Activated CD4-positive, alpha-beta T cell treated with anti-CD3 and anti-CD28 coated beads for 4 hours (primary cell): ENCODE results near the gene CLEC3B.
"Not testable (repeated sequence)": the region's sequence is repeated elsewhere in the genome, so short reads cannot be mapped to it uniquely, and the experiment has no call there.

Experiments
- DNase-seq, 2 donors: peaks; one replicate each; pipeline ENCODE4 v3.0.0-alpha.2; 2020

The CLEC3B gene

GRCh38 chr3:45037720-45038455 is 11.8 kb downstream of the CLEC3B start:
- peak; percentile 88 to 94 for DNase-seq

DNA sequence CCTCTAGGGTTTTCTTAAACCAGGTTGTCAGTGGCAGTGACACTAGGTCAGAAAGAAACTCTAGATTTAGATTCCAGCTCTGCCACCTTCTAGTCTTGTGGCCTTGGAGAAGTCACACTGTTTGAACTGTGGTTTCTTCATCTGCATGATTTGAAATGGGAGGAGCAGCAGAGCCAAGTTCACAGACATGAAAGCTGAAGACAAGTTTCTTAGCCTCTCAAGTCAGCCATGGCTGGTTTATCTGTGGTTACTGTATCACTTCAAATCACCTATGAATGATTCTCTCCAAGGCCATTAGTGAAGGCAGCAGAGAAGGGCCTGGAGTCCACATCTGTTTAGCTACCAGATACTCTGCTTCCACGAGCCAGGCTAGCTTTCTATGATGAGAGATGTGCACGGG is 15.6 kb downstream of the CLEC3B start:
- DNase-seq: no peak

DNA sequence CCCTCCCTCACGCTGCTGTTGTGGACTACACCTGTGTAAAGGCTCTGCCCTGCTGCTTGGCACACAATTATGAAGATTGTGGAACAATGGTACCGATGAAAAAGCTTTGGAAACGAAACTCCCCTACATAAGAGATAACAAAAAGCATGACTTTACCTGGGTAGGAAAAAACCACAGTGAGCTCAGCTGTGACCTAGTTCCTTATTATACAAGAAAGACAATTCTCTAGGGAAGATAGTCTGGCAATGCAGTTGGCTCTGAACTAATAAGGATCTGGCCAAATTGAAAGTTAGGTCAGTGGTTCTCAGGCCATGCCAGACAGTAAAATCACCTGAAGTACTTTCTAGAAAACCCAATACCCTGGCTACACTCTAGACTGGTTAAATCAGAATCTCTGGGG is 16.1 kb downstream of the CLEC3B start:
- DNase-seq: no peak

GRCh38 chr3:45043728-45044299 is 17.7 kb downstream of the CLEC3B start:
- no peak for DNase-seq

DNA sequence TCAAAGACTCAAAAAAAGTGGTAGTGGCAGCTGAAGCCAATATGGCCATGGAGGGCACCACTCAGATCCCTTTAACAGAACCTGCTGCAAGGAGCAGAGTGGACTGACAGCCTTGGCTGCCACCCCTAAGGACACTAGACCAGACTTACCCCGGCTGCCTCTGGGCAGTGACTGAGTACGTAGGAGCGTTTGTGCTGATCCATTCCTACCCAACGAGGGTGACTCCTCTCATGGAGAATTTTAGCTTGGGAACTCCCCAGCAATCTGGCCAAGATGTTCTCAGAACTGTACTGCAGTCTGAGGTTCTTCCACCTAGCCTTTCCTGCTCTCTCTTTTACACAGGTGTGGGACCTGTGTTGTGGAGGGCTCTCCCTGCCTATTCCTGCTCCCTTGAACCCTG is 22.1 kb downstream of the CLEC3B start:
- no peak for DNase-seq

DNA sequence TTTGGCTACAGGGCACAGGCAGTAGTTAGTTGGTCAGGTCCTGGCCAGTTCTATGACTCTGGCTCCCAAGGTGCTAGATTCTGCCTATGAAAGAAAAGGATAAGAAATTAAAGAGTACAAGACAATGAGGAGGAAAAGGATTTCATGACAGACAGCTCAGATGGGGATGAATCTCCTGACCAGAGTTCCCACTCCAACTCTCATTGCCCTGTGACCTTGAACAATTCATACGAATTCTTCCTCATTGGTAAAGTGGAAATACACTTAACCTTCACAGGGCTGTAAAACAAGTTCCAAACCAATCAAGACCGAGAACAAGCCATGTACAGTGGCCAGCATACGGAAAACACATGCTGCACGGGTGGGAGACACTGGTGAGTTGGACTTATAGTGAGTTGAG is 23.7 kb downstream of the CLEC3B start:
- DNase-seq: no peak

- no peak for DNase-seq
Observed at GRCh38 chr3:45051685-45052084, 25.6 kb downstream of the CLEC3B start.

- not testable (repeated sequence) for DNase-seq
Observed at GRCh38 chr3:45053805-45054195, 27.7 kb downstream of the CLEC3B start.

DNA sequence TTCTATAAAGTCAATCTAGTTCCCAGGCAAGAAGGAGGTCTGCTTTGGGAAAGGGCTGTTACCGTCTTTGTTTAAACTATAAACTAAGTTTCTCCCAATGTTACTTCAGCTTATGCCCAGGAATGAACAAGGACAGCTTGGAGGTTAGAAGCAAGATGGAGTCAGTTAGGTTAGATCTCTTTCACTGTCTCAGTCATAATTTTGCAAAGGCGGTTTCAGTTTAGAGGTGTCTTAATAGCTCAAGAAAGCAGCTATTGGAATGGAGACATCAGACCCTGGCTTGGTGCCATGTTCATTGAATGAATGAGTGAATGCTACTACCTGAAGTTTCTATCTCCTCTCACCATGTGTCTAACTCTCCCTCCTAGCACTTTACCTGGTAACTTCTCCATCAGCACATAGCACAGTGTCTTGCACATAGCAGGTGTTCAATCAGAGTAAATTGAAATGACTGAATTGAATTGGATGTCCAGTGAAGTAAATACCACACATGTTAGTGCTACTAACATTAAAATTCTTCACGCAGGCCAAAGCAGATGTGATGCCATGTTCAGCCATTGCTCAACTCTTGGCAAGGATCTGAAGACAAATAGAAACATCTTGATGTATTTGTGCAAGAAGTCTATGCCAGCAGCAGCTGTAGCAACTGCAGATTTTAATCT is 28.2 kb downstream of the CLEC3B start:
- DNase-seq: no peak

DNA sequence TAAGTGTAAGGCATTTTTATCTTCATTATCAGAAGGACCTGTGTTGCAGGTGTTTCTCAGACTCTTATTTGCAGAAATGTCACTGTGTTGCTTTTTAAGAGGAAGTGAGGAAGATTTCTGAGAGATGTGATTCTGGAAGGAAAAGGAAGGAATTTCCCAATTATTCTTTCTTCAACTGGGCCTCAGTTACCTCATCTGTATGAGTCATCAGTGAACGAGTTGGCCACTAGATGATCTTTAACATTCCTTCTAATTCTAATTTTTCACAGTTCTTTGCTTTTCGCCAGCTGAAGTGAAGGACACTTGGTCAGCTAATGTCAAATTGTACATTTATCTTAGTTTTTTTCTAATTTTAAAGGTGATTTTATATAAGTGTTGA is 28.9 kb downstream of the CLEC3B start:
- DNase-seq: no peak

GRCh38 chr3:45055411-45056143 is 29.5 kb downstream of the CLEC3B start:
- no peak for DNase-seq

DNA sequence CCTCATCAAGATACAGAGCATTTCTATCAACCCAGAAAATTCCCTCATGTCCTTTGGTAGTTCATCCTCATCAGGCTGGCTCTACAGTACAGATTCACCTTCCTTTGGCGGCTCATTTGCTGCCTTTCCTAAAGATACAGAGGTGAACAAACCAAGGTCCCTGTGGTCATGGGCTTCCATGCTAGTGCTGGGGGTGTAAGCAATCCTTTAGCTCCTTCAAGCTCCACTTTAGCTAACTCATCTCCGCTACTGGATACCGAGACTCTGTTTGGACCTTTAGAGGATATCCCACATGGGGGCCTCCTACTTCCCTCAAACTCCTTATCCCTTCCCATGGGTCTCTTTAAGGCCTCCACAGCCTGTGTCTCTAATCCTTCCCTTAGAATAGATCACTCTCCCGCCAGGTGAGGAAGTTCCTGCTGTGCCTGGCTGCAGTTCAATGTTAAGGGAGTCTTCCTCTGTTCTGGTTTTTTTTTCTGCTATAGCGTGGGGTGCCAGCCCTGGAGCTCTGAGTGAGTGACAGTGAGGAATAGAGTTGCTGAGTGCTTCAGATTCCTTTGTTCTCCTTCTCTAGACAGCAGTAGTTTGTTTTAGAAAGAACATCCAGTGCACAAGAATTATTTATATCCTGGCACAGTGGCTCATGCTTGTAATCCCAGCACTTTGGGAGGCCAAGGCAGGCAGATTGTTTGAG is 30.7 kb downstream of the CLEC3B start:
- DNase-seq: no peak

GRCh38 chr3:45057557-45057956 is 31.5 kb downstream of the CLEC3B start:
- peak in 1 of 2 donors; percentile 10 for DNase-seq

- DNase-seq: no peak
Observed at GRCh38 chr3:45059132-45059531, 33.0 kb downstream of the CLEC3B start.

DNA sequence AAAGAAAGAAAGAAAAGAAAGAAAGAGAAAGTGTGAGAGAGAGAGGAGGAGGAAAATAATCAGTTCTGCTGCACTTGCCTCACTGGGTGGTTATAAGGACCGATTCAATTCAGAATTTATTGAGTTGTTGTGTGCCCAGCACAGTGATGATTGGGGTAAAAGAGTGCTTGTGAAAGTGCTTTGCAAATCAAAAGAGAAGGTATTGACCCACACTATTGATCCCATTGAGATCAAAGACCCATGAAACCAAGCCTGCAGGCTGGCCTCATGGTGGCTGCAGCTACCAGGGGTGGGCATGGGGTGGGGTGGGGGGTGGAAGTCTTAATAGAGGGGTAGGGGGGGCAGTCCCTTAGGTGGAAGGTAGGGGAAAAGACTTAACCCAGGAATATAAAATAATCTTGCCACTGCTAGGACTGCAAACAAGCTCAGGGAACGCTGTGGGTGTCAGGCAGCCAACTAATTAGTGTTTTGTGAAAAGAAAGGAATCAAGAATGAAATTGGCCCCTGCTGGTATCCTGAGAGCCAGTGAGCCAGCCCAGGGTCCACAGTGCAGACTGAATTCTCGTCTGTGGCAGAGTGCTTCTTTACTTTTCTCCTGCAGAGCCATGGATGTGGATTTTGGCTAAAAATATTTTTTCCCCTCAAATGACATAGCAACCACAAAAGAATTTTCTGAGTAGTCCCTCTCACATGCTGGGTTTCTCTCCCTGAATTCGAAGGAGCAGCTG is 34.2 kb downstream of the CLEC3B start:
- DNase-seq: no peak

- DNase-seq: no peak
Observed at GRCh38 chr3:45062697-45063070, 36.6 kb downstream of the CLEC3B start.

DNA sequence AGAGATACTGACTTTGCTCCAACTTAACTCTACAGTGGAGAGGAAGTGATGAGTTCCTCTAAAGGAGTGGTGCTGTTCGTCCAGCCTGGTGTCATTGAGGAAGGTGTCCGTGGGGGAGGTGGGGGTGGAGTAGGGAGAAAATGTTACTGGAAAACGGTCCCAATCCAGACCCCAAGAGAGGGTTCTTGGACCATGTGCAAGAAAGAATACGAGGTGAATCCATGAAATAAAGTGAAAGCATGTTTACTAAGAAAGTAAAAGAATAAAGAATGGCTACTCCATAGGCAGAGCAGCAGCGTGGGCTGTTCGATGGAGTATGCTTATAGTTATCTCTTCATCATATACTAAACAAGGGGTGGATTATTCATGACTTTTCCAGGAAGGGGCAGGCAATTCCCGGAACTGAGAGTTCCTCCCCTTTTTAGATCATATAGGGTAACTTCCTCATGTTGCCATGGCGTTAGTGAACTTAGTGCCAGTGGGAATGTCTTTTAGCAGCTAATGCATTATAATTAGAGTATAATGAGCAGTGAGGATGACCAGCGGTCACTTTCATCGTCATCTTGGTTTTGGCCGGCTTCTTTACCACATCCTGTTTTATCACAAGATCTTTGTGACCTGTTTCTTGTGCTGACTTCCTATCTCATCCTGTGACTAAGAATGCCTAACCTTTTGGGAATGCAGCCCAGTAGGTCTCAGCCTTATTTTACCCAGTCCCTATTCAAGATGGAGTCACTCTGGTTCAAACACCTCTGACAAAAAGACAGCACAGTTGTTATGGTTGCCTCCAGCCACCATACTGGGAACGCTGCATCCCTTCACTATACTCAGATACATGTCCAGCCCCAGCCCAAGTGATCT is 38.6 kb downstream of the CLEC3B start:
- DNase-seq: peak; percentile 69 to 70

- DNase-seq: no peak
Observed at GRCh38 chr3:45065373-45065720, 39.2 kb downstream of the CLEC3B start.

DNA sequence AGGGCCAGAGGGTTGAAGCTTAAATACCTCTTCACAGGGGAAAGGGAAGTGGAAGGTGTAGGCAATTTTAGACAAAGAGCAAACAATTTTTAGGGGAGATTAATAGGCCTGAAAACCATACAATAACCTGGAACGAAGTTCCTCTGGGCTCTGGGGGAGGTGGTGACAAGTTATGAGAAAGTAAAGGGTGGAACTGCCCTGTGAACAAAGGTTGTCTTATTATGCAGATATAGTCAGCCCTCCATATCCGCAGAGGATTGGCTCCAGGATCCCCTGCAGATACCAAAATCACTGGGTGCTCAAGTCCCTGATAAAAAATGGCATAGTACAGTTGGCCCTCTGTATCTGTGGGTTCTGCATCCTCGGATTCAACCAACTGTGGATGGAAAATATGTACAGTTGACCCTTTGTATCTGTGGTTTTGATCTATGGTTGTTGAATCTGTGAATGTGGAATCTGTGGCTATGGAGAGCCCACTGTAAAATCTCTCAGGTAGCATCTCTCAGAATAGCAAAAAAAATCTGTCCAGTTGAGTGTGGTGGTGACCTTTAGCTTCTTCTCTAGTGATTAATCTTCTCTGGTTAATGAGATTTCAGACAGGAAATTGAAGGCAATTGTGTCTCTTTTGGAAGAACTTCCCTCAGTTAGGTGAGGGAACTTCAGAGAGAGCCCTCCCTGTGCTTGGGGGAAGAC is 40.2 kb downstream of the CLEC3B start:
- DNase-seq: no peak

DNA sequence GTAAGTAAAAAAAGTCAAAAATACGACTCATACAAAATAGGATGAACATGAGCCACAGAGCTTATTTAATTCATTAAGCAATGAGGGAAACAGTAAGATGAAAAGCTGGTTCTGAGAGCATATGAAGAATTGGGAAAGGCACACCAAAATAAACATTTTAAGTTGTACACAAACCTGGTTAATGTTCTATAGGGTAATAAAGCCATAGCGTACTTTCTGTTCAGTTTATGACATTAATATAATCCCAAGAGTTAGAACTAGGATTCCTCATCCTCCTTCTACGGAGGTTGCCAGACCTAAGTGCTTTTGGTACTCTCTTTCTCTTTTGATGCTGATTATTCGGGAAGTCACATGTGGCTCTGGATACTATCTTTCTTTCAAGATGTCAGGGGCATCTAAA is 41.4 kb downstream of the CLEC3B start:
- no peak for DNase-seq

- no peak for DNase-seq
Observed at GRCh38 chr3:45067941-45068340, 41.8 kb downstream of the CLEC3B start.
